ENCODE results near the gene FAM217B. TPM values are rescaled to one million over a fixed set of nuclear protein-coding genes. Genes with fewer than 3 reads are reported as not detected.

Gene FAM217B
- polyA plus RNA-seq, 1 donor from 2014 or later: 15.1 TPM

DNA sequence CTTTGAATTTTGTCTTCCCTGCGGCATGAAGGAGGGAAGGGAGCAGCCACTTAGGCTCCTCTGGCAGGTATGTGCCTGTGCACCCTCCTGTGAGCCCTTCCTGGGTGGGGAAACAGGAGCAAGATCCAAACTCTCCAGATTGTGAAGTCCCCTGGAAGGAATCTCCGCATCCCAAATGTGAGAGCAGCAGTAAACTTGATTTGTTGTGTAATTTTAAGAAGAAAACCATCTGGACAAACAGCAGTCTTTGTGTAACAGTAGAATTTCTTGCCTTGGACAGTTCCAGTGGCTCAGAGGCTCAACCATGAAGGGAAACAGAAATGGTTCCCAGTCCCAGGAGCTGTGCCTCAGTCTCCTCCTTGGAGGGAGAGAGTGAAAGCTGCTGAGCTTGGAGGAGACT is 57.7 kb downstream of the FAM217B start:
- TF ChIP-seq RAD21 (conservative IDR thresholded peaks at IDR 0.05) (no peak), MXI1 (conservative IDR thresholded peaks at IDR 0.05; ENCODE audit: poor library complexity, severe bottlenecking) (no peak), SMC3 (conservative IDR thresholded peaks at IDR 0.05; ENCODE audit: poor library complexity) (no peak), EP300 (conservative IDR thresholded peaks at IDR 0.05; ENCODE audit: poor library complexity, severe bottlenecking) (no peak), TAF1 (IDR thresholded peaks at IDR 0.05; ENCODE audit: low read depth) (no peak), POLR2AphosphoS5 (IDR thresholded peaks at IDR 0.05) (no peak), EZH2 (IDR thresholded peaks at IDR 0.05; ENCODE audit: borderline replicate concordance, insufficient read depth, low read length, poor library complexity, severe bottlenecking) (no peak)
- TF ChIP-seq, protein P1, sequence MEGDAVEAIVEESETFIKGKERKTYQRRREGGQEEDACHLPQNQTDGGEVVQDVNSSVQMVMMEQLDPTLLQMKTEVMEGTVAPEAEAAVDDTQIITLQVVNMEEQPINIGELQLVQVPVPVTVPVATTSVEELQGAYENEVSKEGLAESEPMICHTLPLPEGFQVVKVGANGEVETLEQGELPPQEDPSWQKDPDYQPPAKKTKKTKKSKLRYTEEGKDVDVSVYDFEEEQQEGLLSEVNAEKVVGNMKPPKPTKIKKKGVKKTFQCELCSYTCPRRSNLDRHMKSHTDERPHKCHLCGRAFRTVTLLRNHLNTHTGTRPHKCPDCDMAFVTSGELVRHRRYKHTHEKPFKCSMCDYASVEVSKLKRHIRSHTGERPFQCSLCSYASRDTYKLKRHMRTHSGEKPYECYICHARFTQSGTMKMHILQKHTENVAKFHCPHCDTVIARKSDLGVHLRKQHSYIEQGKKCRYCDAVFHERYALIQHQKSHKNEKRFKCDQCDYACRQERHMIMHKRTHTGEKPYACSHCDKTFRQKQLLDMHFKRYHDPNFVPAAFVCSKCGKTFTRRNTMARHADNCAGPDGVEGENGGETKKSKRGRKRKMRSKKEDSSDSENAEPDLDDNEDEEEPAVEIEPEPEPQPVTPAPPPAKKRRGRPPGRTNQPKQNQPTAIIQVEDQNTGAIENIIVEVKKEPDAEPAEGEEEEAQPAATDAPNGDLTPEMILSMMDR (IDR thresholded peaks at IDR 0.05; ENCODE audit: poor library complexity, severe bottlenecking): no peak
- TF ChIP-seq, protein P2, sequence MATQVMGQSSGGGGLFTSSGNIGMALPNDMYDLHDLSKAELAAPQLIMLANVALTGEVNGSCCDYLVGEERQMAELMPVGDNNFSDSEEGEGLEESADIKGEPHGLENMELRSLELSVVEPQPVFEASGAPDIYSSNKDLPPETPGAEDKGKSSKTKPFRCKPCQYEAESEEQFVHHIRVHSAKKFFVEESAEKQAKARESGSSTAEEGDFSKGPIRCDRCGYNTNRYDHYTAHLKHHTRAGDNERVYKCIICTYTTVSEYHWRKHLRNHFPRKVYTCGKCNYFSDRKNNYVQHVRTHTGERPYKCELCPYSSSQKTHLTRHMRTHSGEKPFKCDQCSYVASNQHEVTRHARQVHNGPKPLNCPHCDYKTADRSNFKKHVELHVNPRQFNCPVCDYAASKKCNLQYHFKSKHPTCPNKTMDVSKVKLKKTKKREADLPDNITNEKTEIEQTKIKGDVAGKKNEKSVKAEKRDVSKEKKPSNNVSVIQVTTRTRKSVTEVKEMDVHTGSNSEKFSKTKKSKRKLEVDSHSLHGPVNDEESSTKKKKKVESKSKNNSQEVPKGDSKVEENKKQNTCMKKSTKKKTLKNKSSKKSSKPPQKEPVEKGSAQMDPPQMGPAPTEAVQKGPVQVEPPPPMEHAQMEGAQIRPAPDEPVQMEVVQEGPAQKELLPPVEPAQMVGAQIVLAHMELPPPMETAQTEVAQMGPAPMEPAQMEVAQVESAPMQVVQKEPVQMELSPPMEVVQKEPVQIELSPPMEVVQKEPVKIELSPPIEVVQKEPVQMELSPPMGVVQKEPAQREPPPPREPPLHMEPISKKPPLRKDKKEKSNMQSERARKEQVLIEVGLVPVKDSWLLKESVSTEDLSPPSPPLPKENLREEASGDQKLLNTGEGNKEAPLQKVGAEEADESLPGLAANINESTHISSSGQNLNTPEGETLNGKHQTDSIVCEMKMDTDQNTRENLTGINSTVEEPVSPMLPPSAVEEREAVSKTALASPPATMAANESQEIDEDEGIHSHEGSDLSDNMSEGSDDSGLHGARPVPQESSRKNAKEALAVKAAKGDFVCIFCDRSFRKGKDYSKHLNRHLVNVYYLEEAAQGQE (IDR thresholded peaks at IDR 0.05; ENCODE audit: borderline replicate concordance): no peak
- Histone ChIP-seq H3K27me3 (ENCODE audit: insufficient read depth, low read depth, low read length) (no peaks in the 10 kb centered on the region), H3K79me2 (replicated peaks; ENCODE audit: insufficient read depth, low read length) (no peaks in the 10 kb centered on the region), H4K20me1 (ENCODE audit: insufficient read depth) (no peaks in the 10 kb centered on the region), H3K4me2 (ENCODE audit: low read length) (no peak overlapping the region), H3F3A (ENCODE audit: insufficient read depth, low read length, poor library complexity, severe bottlenecking) (no peaks in the 10 kb centered on the region), H3K4me3 (ENCODE audit: low read length) (no peak overlapping the region), H3K27ac (ENCODE audit: low read length) (no peak overlapping the region), H2AFZ (ENCODE audit: low read depth, low read length) (no peak overlapping the region), H3K9me3 (ENCODE audit: low read length) (no peaks in the 10 kb centered on the region), H3K9me2 (ENCODE audit: insufficient read depth, low read length) (no peaks in the 10 kb centered on the region), H3K9ac (ENCODE audit: low read length) (no peak overlapping the region), H3K36me3 (ENCODE audit: insufficient read depth, low read length) (no peaks in the 10 kb centered on the region)

Other genes with a start within 250 kb of the FAM217B start
- 1.4 and 2.3 TPM in 2 replicates for gene SYCP2, start 6.8 kb upstream of the FAM217B start, polyA plus RNA-seq
- gene PPP1R3D, start 84 bp upstream of the FAM217B start, polyA plus RNA-seq: 1.3 and 1.6 TPM in 2 replicates
- gene CDH26, start 18.0 kb downstream of the FAM217B start, polyA plus RNA-seq: 0.43 and 3.3 TPM in 2 replicates